ENCODE results near the gene PLA2G3.

Gene PLA2G3

GRCh38 chr22:31138126-31138525 is 2.2 kb downstream of the PLA2G3 start:
- Histone ChIP-seq H3K9me2 (replicated peaks; ENCODE audit: low read depth, low read length) (no peaks in the 10 kb centered on the region), H3K4me3 (ENCODE audit: low read length, poor library complexity, severe bottlenecking) (no peak overlapping the region), H3F3A (ENCODE audit: low read depth) (no peaks in the 10 kb centered on the region), H3K9ac (ENCODE audit: low read depth, low read length, poor library complexity, severe bottlenecking) (no peak overlapping the region), H3K4me2 (ENCODE audit: low read depth, low read length, poor library complexity, severe bottlenecking) (no peak overlapping the region), H3K79me2 (ENCODE audit: insufficient read depth, low read length) (no peaks in the 10 kb centered on the region), H3K9me3 (ENCODE audit: insufficient read depth, low read depth, low read length) (no peaks in the 10 kb centered on the region), H3K4me1 (ENCODE audit: insufficient read depth, low read length, poor library complexity, severe bottlenecking) (no peaks in the 10 kb centered on the region), H3K36me3 (ENCODE audit: insufficient read depth, low read length) (no peaks in the 10 kb centered on the region), H2AFZ (ENCODE audit: low read length) (no peak overlapping the region), H3K27me3 (ENCODE audit: insufficient read depth, low read length, poor library complexity, severe bottlenecking) (no peaks in the 10 kb centered on the region), H4K20me1 (ENCODE audit: insufficient read depth, low read length, poor library complexity, severe bottlenecking) (no peaks in the 10 kb centered on the region)
- TF ChIP-seq, protein P1, sequence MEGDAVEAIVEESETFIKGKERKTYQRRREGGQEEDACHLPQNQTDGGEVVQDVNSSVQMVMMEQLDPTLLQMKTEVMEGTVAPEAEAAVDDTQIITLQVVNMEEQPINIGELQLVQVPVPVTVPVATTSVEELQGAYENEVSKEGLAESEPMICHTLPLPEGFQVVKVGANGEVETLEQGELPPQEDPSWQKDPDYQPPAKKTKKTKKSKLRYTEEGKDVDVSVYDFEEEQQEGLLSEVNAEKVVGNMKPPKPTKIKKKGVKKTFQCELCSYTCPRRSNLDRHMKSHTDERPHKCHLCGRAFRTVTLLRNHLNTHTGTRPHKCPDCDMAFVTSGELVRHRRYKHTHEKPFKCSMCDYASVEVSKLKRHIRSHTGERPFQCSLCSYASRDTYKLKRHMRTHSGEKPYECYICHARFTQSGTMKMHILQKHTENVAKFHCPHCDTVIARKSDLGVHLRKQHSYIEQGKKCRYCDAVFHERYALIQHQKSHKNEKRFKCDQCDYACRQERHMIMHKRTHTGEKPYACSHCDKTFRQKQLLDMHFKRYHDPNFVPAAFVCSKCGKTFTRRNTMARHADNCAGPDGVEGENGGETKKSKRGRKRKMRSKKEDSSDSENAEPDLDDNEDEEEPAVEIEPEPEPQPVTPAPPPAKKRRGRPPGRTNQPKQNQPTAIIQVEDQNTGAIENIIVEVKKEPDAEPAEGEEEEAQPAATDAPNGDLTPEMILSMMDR (conservative IDR thresholded peaks at IDR 0.05; ENCODE audit: low read length) = no peak
- no peak for TF ChIP-seq EZH2phosphoT487 (IDR thresholded peaks at IDR 0.05; ENCODE audit: borderline replicate concordance)

- H3K4me2 ChIP-seq (ENCODE audit: low read depth, low read length, poor library complexity, severe bottlenecking) = no peak overlapping the region
These were observed 2.6 kb downstream of the PLA2G3 start for GRCh38 chr22:31137721-31138120.

GRCh38 chr22:31136711-31137110 is 3.6 kb downstream of the PLA2G3 start:
- TF ChIP-seq EZH2phosphoT487 (IDR thresholded peaks at IDR 0.05; ENCODE audit: borderline replicate concordance) = no peak
- TF ChIP-seq, protein P1 (conservative IDR thresholded peaks at IDR 0.05; ENCODE audit: low read length) = no peak
- Histone ChIP-seq H4K20me1 (ENCODE audit: insufficient read depth, low read length, poor library complexity, severe bottlenecking) (no peaks in the 10 kb centered on the region), H3K9ac (ENCODE audit: low read depth, low read length, poor library complexity, severe bottlenecking) (no peak overlapping the region), H3K36me3 (ENCODE audit: insufficient read depth, low read length) (no peaks in the 10 kb centered on the region), H3K27me3 (ENCODE audit: insufficient read depth, low read length, poor library complexity, severe bottlenecking) (no peaks in the 10 kb centered on the region), H3K4me3 (ENCODE audit: low read length, poor library complexity, severe bottlenecking) (no peak overlapping the region), H3K4me2 (ENCODE audit: low read depth, low read length, poor library complexity, severe bottlenecking) (no peak overlapping the region), H3K79me2 (ENCODE audit: insufficient read depth, low read length) (no peaks in the 10 kb centered on the region), H3K9me3 (ENCODE audit: insufficient read depth, low read depth, low read length) (no peaks in the 10 kb centered on the region), H3F3A (ENCODE audit: low read depth) (no peaks in the 10 kb centered on the region), H3K4me1 (ENCODE audit: insufficient read depth, low read length, poor library complexity, severe bottlenecking) (no peaks in the 10 kb centered on the region), H3K9me2 (replicated peaks; ENCODE audit: low read depth, low read length) (no peaks in the 10 kb centered on the region), H2AFZ (ENCODE audit: low read length) (no peak overlapping the region)

More at GRCh38 chr22:31137721-31138120, 2.6 kb downstream of the PLA2G3 start:
- Histone ChIP-seq H3K79me2 (ENCODE audit: insufficient read depth, low read length) (no peaks in the 10 kb centered on the region), H3K4me3 (ENCODE audit: low read length, poor library complexity, severe bottlenecking) (no peak overlapping the region), H3K4me1 (ENCODE audit: insufficient read depth, low read length, poor library complexity, severe bottlenecking) (no peaks in the 10 kb centered on the region), H2AFZ (ENCODE audit: low read length) (no peak overlapping the region), H3K9me2 (replicated peaks; ENCODE audit: low read depth, low read length) (no peaks in the 10 kb centered on the region), H3K9ac (ENCODE audit: low read depth, low read length, poor library complexity, severe bottlenecking) (no peak overlapping the region), H3K9me3 (ENCODE audit: insufficient read depth, low read depth, low read length) (no peaks in the 10 kb centered on the region), H3K36me3 (ENCODE audit: insufficient read depth, low read length) (no peaks in the 10 kb centered on the region), H4K20me1 (ENCODE audit: insufficient read depth, low read length, poor library complexity, severe bottlenecking) (no peaks in the 10 kb centered on the region), H3F3A (ENCODE audit: low read depth) (no peaks in the 10 kb centered on the region), H3K27me3 (ENCODE audit: insufficient read depth, low read length, poor library complexity, severe bottlenecking) (no peaks in the 10 kb centered on the region)
- no peak for TF ChIP-seq EZH2phosphoT487 (IDR thresholded peaks at IDR 0.05; ENCODE audit: borderline replicate concordance)
- TF ChIP-seq, protein P1 (conservative IDR thresholded peaks at IDR 0.05; ENCODE audit: low read length) = no peak
